ENCODE data around the gene TREX2. TPM values are rescaled to one million over a fixed set of nuclear protein-coding genes. Genes with fewer than 3 reads are reported as not detected.

TREX2 gene
- polyA plus RNA-seq, 1 donor from 2014 or later: not detected

DNA sequence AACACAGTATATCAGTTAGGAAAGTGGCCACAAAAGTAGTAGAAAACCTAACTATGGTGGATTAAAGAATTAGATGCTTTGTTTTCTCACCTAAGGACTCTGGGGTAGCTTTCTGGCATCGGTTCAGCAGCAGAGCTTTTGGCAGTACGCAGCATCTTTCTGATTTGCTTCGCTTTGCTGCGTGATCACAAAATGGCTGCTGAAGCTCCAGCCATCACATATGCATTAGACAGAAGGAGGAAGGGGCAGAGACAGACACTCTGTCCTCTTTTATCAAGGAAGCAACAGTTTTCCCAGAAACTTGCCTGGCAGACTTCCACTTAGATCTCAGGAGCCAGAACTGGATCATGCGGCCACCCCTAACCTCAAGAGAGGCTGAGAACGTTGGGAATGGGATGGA, 15.1 kb downstream of the TREX2 start:
- Histone ChIP-seq H3K9me2 (ENCODE audit: insufficient read depth, low read length) (no peaks in the 10 kb centered on the region), H3K27ac (ENCODE audit: low read length) (no peak overlapping the region), H3K9ac (ENCODE audit: low read length) (no peak overlapping the region), H3K4me3 (ENCODE audit: low read length) (no peak overlapping the region), H3K36me3 (ENCODE audit: insufficient read depth, low read length) (no peaks in the 10 kb centered on the region), H3K4me2 (ENCODE audit: low read length) (no peak overlapping the region), H3K9me3 (ENCODE audit: low read length) (no peaks in the 10 kb centered on the region), H3K79me2 (replicated peaks; ENCODE audit: insufficient read depth, low read length) (no peaks in the 10 kb centered on the region), H2AFZ (ENCODE audit: low read depth, low read length) (no peak overlapping the region), H4K20me1 (ENCODE audit: insufficient read depth) (no peaks in the 10 kb centered on the region), H3K27me3 (ENCODE audit: insufficient read depth, low read depth, low read length) (no peaks in the 10 kb centered on the region), H3F3A (ENCODE audit: insufficient read depth, low read length, poor library complexity, severe bottlenecking) (no peaks in the 10 kb centered on the region)
- TF ChIP-seq TAF1 (IDR thresholded peaks at IDR 0.05; ENCODE audit: low read depth) (no peak), EZH2 (IDR thresholded peaks at IDR 0.05; ENCODE audit: borderline replicate concordance, insufficient read depth, low read length, poor library complexity, severe bottlenecking) (no peak), MXI1 (conservative IDR thresholded peaks at IDR 0.05; ENCODE audit: poor library complexity, severe bottlenecking) (no peak), SMC3 (conservative IDR thresholded peaks at IDR 0.05; ENCODE audit: poor library complexity) (no peak), POLR2AphosphoS5 (IDR thresholded peaks at IDR 0.05) (no peak), RAD21 (conservative IDR thresholded peaks at IDR 0.05) (no peak), EP300 (conservative IDR thresholded peaks at IDR 0.05; ENCODE audit: poor library complexity, severe bottlenecking) (no peak)
- TF ChIP-seq, protein P1, sequence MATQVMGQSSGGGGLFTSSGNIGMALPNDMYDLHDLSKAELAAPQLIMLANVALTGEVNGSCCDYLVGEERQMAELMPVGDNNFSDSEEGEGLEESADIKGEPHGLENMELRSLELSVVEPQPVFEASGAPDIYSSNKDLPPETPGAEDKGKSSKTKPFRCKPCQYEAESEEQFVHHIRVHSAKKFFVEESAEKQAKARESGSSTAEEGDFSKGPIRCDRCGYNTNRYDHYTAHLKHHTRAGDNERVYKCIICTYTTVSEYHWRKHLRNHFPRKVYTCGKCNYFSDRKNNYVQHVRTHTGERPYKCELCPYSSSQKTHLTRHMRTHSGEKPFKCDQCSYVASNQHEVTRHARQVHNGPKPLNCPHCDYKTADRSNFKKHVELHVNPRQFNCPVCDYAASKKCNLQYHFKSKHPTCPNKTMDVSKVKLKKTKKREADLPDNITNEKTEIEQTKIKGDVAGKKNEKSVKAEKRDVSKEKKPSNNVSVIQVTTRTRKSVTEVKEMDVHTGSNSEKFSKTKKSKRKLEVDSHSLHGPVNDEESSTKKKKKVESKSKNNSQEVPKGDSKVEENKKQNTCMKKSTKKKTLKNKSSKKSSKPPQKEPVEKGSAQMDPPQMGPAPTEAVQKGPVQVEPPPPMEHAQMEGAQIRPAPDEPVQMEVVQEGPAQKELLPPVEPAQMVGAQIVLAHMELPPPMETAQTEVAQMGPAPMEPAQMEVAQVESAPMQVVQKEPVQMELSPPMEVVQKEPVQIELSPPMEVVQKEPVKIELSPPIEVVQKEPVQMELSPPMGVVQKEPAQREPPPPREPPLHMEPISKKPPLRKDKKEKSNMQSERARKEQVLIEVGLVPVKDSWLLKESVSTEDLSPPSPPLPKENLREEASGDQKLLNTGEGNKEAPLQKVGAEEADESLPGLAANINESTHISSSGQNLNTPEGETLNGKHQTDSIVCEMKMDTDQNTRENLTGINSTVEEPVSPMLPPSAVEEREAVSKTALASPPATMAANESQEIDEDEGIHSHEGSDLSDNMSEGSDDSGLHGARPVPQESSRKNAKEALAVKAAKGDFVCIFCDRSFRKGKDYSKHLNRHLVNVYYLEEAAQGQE (IDR thresholded peaks at IDR 0.05; ENCODE audit: borderline replicate concordance): no peak
- TF ChIP-seq, protein P2, sequence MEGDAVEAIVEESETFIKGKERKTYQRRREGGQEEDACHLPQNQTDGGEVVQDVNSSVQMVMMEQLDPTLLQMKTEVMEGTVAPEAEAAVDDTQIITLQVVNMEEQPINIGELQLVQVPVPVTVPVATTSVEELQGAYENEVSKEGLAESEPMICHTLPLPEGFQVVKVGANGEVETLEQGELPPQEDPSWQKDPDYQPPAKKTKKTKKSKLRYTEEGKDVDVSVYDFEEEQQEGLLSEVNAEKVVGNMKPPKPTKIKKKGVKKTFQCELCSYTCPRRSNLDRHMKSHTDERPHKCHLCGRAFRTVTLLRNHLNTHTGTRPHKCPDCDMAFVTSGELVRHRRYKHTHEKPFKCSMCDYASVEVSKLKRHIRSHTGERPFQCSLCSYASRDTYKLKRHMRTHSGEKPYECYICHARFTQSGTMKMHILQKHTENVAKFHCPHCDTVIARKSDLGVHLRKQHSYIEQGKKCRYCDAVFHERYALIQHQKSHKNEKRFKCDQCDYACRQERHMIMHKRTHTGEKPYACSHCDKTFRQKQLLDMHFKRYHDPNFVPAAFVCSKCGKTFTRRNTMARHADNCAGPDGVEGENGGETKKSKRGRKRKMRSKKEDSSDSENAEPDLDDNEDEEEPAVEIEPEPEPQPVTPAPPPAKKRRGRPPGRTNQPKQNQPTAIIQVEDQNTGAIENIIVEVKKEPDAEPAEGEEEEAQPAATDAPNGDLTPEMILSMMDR (IDR thresholded peaks at IDR 0.05; ENCODE audit: poor library complexity, severe bottlenecking): no peak

DNA sequence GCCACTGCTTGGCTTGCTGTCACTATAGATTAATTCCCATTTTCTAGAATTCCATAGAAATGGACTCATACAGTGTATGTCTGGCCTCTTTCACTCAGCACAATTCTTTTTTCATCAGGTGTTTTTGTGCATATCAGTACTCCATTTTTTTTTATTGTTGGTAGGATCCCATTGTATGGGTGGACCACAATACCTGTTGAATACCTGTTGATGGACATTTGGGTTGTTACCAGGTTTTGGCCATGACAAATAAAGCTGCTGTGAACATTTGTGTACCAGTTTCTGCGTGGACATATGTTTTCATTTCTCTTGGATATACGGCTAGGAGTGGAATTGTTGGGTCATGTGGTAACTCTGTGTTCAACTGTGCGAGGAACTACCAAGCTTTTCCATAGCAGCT, 19.7 kb downstream of the TREX2 start:
- no peak overlapping the region for H3K9ac ChIP-seq (ENCODE audit: low read length)
- no peak overlapping the region for H3K4me2 ChIP-seq (ENCODE audit: low read length)
- TF ChIP-seq EP300 (conservative IDR thresholded peaks at IDR 0.05; ENCODE audit: poor library complexity, severe bottlenecking) (no peak), RAD21 (conservative IDR thresholded peaks at IDR 0.05) (no peak), TAF1 (IDR thresholded peaks at IDR 0.05; ENCODE audit: low read depth) (no peak), POLR2AphosphoS5 (IDR thresholded peaks at IDR 0.05) (no peak), EZH2 (IDR thresholded peaks at IDR 0.05; ENCODE audit: borderline replicate concordance, insufficient read depth, low read length, poor library complexity, severe bottlenecking) (no peak), MXI1 (conservative IDR thresholded peaks at IDR 0.05; ENCODE audit: poor library complexity, severe bottlenecking) (no peak), SMC3 (conservative IDR thresholded peaks at IDR 0.05; ENCODE audit: poor library complexity) (no peak)
- TF ChIP-seq, protein P1 (IDR thresholded peaks at IDR 0.05; ENCODE audit: borderline replicate concordance): no peak
- TF ChIP-seq, protein P2 (IDR thresholded peaks at IDR 0.05; ENCODE audit: poor library complexity, severe bottlenecking): no peak
- no peaks in the 10 kb centered on the region for H4K20me1 ChIP-seq (ENCODE audit: insufficient read depth)
- H3F3A ChIP-seq (ENCODE audit: insufficient read depth, low read length, poor library complexity, severe bottlenecking): no peaks in the 10 kb centered on the region
- H3K27ac ChIP-seq (ENCODE audit: low read length): no peak overlapping the region
- H3K79me2 ChIP-seq (replicated peaks; ENCODE audit: insufficient read depth, low read length): no peaks in the 10 kb centered on the region
- H3K27me3 ChIP-seq (ENCODE audit: insufficient read depth, low read depth, low read length): no peaks in the 10 kb centered on the region
- H3K9me3 ChIP-seq (ENCODE audit: low read length): no peaks in the 10 kb centered on the region
- H3K9me2 ChIP-seq (ENCODE audit: insufficient read depth, low read length): no peaks in the 10 kb centered on the region
- H2AFZ ChIP-seq (ENCODE audit: low read depth, low read length): no peak overlapping the region
- no peak overlapping the region for H3K4me3 ChIP-seq (ENCODE audit: low read length)
- no peaks in the 10 kb centered on the region for H3K36me3 ChIP-seq (ENCODE audit: insufficient read depth, low read length)
